Measurements from ENCODE around the gene HADH. TPM values are rescaled to one million over a fixed set of nuclear protein-coding genes. Genes with fewer than 3 reads are reported as not detected.
"Not testable (repeated sequence)": the region's sequence is repeated elsewhere in the genome, so short reads cannot be mapped to it uniquely, and the experiment has no call there.

Gene HADH
- total RNA-seq, 2 experiments from 2014 or later: 31.2 to 78.7 TPM

- Histone ChIP-seq H3K9me2 (ENCODE audit: insufficient read depth, low read length) (no peaks in the 10 kb centered on the region), H3K36me3 (ENCODE audit: insufficient read depth, low read length) (peaks cover 70% of the 10 kb centered on the region), H3K79me2 (ENCODE audit: insufficient read depth, low read depth, low read length) (no peaks in the 10 kb centered on the region), H3K4me1 (ENCODE audit: insufficient read depth, low read length, poor library complexity, severe bottlenecking) (no peaks in the 10 kb centered on the region), H3K27ac (ENCODE audit: low read depth, low read length, poor library complexity, severe bottlenecking) (no peak overlapping the region), H3K4me2 (ENCODE audit: low read length) (no peak overlapping the region), H3K4me3 (ENCODE audit: low read depth, low read length, poor library complexity, severe bottlenecking) (no peak overlapping the region), H2AFZ (ENCODE audit: low read length) (no peak overlapping the region), H3K9me3 (ENCODE audit: low read length) (no peaks in the 10 kb centered on the region; the same call in 1 of the 2 replicates), H4K20me1 (ENCODE audit: insufficient read depth, low read length) (no peaks in the 10 kb centered on the region)
- no peak for DNase-seq (ENCODE audit: low spot score)
- ChIA-PET CTCF (ENCODE audit: unreplicated experiment) (no interaction called here), POLR2A (interaction anchor here (0.6 to 0.7 kb wide), 3 partner anchors 64 to 191 kb away, joined by 3 to 6 read pairs (median 3); no protein-coding TSS in a partner anchor)
- intact Hi-C loops (cut with micrococcal nuclease; ENCODE audit: unreplicated experiment): no loop called here
- no peak for TF ChIP-seq EZH2phosphoT487 (IDR thresholded peaks at IDR 0.05; ENCODE audit: borderline replicate concordance, low read depth, low read length)
- TF ChIP-seq CTCF (conservative IDR thresholded peaks at IDR 0.05; ENCODE audit: low read length): no peak
- BruUV-seq (replicated peaks): no TSS peak
These were observed 20.5 kb downstream of the HADH start for GRCh38 chr4:108010167-108010566.

- DNase-seq (ENCODE audit: low spot score); H3K79me2 ChIP-seq (ENCODE audit: insufficient read depth, low read depth, low read length); BruUV-seq (replicated peaks); H4K20me1 ChIP-seq (ENCODE audit: insufficient read depth, low read length); H3K27ac ChIP-seq (ENCODE audit: low read depth, low read length, poor library complexity, severe bottlenecking); intact Hi-C loops (cut with micrococcal nuclease; ENCODE audit: unreplicated experiment); H3K4me1 ChIP-seq (ENCODE audit: insufficient read depth, low read length, poor library complexity, severe bottlenecking); H3K9me3 ChIP-seq (ENCODE audit: low read length); H3K4me3 ChIP-seq (ENCODE audit: low read depth, low read length, poor library complexity, severe bottlenecking); H2AFZ ChIP-seq (ENCODE audit: low read length); CTCF ChIA-PET (ENCODE audit: unreplicated experiment); H3K4me2 ChIP-seq (ENCODE audit: low read length); H3K9me2 ChIP-seq (ENCODE audit: insufficient read depth, low read length): not testable (repeated sequence)
- H3K36me3 ChIP-seq (ENCODE audit: insufficient read depth, low read length): peaks cover 89% of the 10 kb centered on the region
- POLR2A ChIA-PET: interaction anchor here (1.7 kb wide), 1 partner anchor 12 kb away, joined by 3 read pairs; no protein-coding TSS in a partner anchor
These were observed 22.7 kb downstream of the HADH start for GRCh38 chr4:108012382-108012781.

- peaks cover 88% of the 10 kb centered on the region for H3K36me3 ChIP-seq (ENCODE audit: insufficient read depth, low read length)
- H3K4me1 ChIP-seq (ENCODE audit: insufficient read depth, low read length, poor library complexity, severe bottlenecking): no peaks in the 10 kb centered on the region
- H3K27ac ChIP-seq (ENCODE audit: low read depth, low read length, poor library complexity, severe bottlenecking): no peak overlapping the region
- intact Hi-C loops (cut with micrococcal nuclease; ENCODE audit: unreplicated experiment): no loop called here
- ChIA-PET POLR2A (interaction anchor here (0.7 to 2.0 kb wide), 6 partner anchors 11 to 48 kb away, joined by 3 to 9 read pairs (median 4); no protein-coding TSS in a partner anchor), CTCF (ENCODE audit: unreplicated experiment) (no interaction called here)
- BruUV-seq (replicated peaks): no TSS peak
- no peaks in the 10 kb centered on the region for H3K79me2 ChIP-seq (ENCODE audit: insufficient read depth, low read depth, low read length)
- H3K4me3 ChIP-seq (ENCODE audit: low read depth, low read length, poor library complexity, severe bottlenecking): no peak overlapping the region
- H4K20me1 ChIP-seq (ENCODE audit: insufficient read depth, low read length): no peaks in the 10 kb centered on the region
- H3K9me2 ChIP-seq (ENCODE audit: insufficient read depth, low read length): no peaks in the 10 kb centered on the region
- H3K4me2 ChIP-seq (ENCODE audit: low read length): no peak overlapping the region
- H2AFZ ChIP-seq (ENCODE audit: low read length): no peak overlapping the region
- no peak for TF ChIP-seq CTCF (conservative IDR thresholded peaks at IDR 0.05; ENCODE audit: low read length)
- no peak for TF ChIP-seq EZH2phosphoT487 (IDR thresholded peaks at IDR 0.05; ENCODE audit: borderline replicate concordance, low read depth, low read length)
- DNase-seq (ENCODE audit: low spot score): no peak
- H3K9me3 ChIP-seq (ENCODE audit: low read length): no peaks in the 10 kb centered on the region; the same call in 1 of the 2 replicates
These were observed 23.6 kb downstream of the HADH start for GRCh38 chr4:108013327-108013726.
